ENCODE results near the gene ZBTB42. TPM values are rescaled to one million over a fixed set of nuclear protein-coding genes. Genes with fewer than 3 reads are reported as not detected.

Gene ZBTB42
- total RNA-seq, 4 donors from 2014 or later, result 3.0 to 8.0 (median 6.3) TPM

- TF ChIP-seq CTCF (IDR thresholded peaks at IDR 0.05), result no peak
- no peak for DNase-seq (ENCODE audit: low spot score)
These were observed 34.5 kb upstream of the ZBTB42 start for GRCh38 chr14:104766256-104766862.

GRCh38 chr14:104766863-104767633 lies 33.9 kb upstream of the ZBTB42 start:
- TF ChIP-seq CTCF (IDR thresholded peaks at IDR 0.05), result no peak
- ATAC-seq (ENCODE audit: low FRiP score) (no peak), DNase-seq (ENCODE audit: low spot score) (no peak)

More at GRCh38 chr14:104766256-104766862, 34.5 kb upstream of the ZBTB42 start:
- ATAC-seq (ENCODE audit: low FRiP score), result no peak

- DNase-seq (ENCODE audit: low spot score) (no peak), ATAC-seq (ENCODE audit: low FRiP score) (no peak)
- no peak for TF ChIP-seq CTCF (IDR thresholded peaks at IDR 0.05)
These were observed 33.3 kb upstream of the ZBTB42 start for GRCh38 chr14:104767634-104767918.

- ATAC-seq (ENCODE audit: low FRiP score) (peak; percentile 75), DNase-seq (ENCODE audit: low spot score) (peak; percentile 97)
- peak in 2 of 3 donors; percentile 47 to 68 for TF ChIP-seq CTCF (IDR thresholded peaks at IDR 0.05)
These were observed 32.2 kb upstream of the ZBTB42 start for GRCh38 chr14:104768437-104769323.

GRCh38 chr14:104769324-104770071 lies 31.4 kb upstream of the ZBTB42 start:
- no peak for TF ChIP-seq CTCF (IDR thresholded peaks at IDR 0.05)
- DNase-seq (ENCODE audit: low spot score), result no peak
- ATAC-seq (ENCODE audit: low FRiP score), result no peak

- DNase-seq (ENCODE audit: low spot score) (no peak), ATAC-seq (ENCODE audit: low FRiP score) (no peak)
- TF ChIP-seq CTCF (IDR thresholded peaks at IDR 0.05), result no peak
These were observed 30.8 kb upstream of the ZBTB42 start for GRCh38 chr14:104770072-104770579.

Measured in omental fat pad (tissue), 4 donors.